ENCODE results near the gene NAAA. TPM values are rescaled to one million over a fixed set of nuclear protein-coding genes. Genes with fewer than 3 reads are reported as not detected.

Gene NAAA
- total RNA-seq, 6 experiments from 2014 or later: 27.1 to 33.8 (median 30.4) TPM

- H3K4me1 Mint-ChIP-seq (ENCODE audit: low read depth): peaks cover 5% of the 10 kb centered on the region; the same call in 1 of the 2 replicates
- DNase-seq: no peak
- H3K9me3 Mint-ChIP-seq: no peaks in the 10 kb centered on the region
- TF ChIP-seq CTCF (IDR thresholded peaks at IDR 0.05): no peak
- H3K4me3 Mint-ChIP-seq: no peak overlapping the region
- no peaks in the 10 kb centered on the region for H3K36me3 Mint-ChIP-seq (ENCODE audit: low read depth)
- H3K27me3 Mint-ChIP-seq (ENCODE audit: insufficient read depth): peaks cover 12% of the 10 kb centered on the region
- no peak overlapping the region for H3K27ac Mint-ChIP-seq
These were observed 62.5 kb downstream of the NAAA start for GRCh38 chr4:75878246-75878756.

- Mint-ChIP-seq H3K4me1 (ENCODE audit: low read depth) (peaks cover 9% of the 10 kb centered on the region; the same call in 1 of the 2 replicates), H3K9me3 (no peaks in the 10 kb centered on the region), H3K36me3 (ENCODE audit: low read depth) (no peaks in the 10 kb centered on the region), H3K27ac (no peak overlapping the region), H3K4me3 (no peak overlapping the region), H3K27me3 (ENCODE audit: insufficient read depth) (peaks cover 18% of the 10 kb centered on the region)
- DNase-seq: no peak
- TF ChIP-seq CTCF (IDR thresholded peaks at IDR 0.05): no peak
These were observed 64.6 kb downstream of the NAAA start for GRCh38 chr4:75876218-75876617.

DNA sequence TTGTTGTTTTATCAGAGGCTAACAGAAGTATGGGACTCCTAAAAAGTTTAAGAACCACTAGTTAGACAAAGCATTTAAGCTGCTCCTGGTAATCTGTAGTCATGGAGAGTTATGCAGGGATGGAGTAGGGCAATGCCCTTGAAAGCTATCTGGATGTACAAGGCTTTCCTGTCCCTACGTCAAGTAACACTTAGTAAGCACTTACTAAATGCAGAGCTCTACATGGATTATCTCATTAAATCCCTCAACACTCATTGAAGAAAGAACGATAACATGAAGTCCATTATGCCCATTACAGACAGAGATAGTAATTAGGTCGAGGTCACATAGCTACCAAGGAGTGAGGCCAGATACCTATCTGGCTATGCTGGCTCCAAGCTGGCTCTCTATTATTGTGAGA lies 71.7 kb downstream of the NAAA start:
- H3K4me3 Mint-ChIP-seq: no peak overlapping the region
- H3K27me3 Mint-ChIP-seq (ENCODE audit: insufficient read depth): peaks cover 16% of the 10 kb centered on the region
- no peaks in the 10 kb centered on the region for H3K36me3 Mint-ChIP-seq (ENCODE audit: low read depth)
- H3K9me3 Mint-ChIP-seq: no peaks in the 10 kb centered on the region
- peaks cover 9% of the 10 kb centered on the region; the same call in 1 of the 2 replicates for H3K4me1 Mint-ChIP-seq (ENCODE audit: low read depth)
- TF ChIP-seq CTCF (IDR thresholded peaks at IDR 0.05): no peak
- no peak overlapping the region for H3K27ac Mint-ChIP-seq
- DNase-seq: no peak

- Mint-ChIP-seq H3K4me1 (ENCODE audit: low read depth) (peaks cover 3% of the 10 kb centered on the region; the same call in 1 of the 2 replicates), H3K4me3 (no peak overlapping the region)
These were observed 73.7 kb downstream of the NAAA start for GRCh38 chr4:75867130-75867529.

More at GRCh38 chr4:75867130-75867529, 73.7 kb downstream of the NAAA start:
- no peak for TF ChIP-seq CTCF (IDR thresholded peaks at IDR 0.05)
- peaks cover 15% of the 10 kb centered on the region for H3K27me3 Mint-ChIP-seq (ENCODE audit: insufficient read depth)
- no peaks in the 10 kb centered on the region for H3K36me3 Mint-ChIP-seq (ENCODE audit: low read depth)
- no peak for DNase-seq
- no peak overlapping the region for H3K27ac Mint-ChIP-seq
- H3K9me3 Mint-ChIP-seq: no peaks in the 10 kb centered on the region

Other genes with a start within 250 kb of the NAAA start
- 100 to 1,000 TPM in 1 of 6 experiments, 10 to 100 TPM in 5; 86.4 to 108 (median 95.1) TPM for gene USO1, start 216.4 kb downstream of the NAAA start, total RNA-seq (2021; fragmentation: NEBNext Ultra II Directional; extraction: Animal tissue kit (Norgen Biotek cat#: 25700))
- gene PPEF2, start 38.6 kb downstream of the NAAA start, total RNA-seq (2021; fragmentation: NEBNext Ultra II Directional; extraction: Animal tissue kit (Norgen Biotek cat#: 25700)): not detected
- 10 to 100 TPM; 38.0 to 47.2 (median 41.6) TPM for gene SDAD1, start 49.9 kb upstream of the NAAA start, total RNA-seq (2021; fragmentation: NEBNext Ultra II Directional; extraction: Animal tissue kit (Norgen Biotek cat#: 25700))
- gene CXCL9, start 66.5 kb upstream of the NAAA start, total RNA-seq (2021; fragmentation: NEBNext Ultra II Directional; extraction: Animal tissue kit (Norgen Biotek cat#: 25700)): not detected
- gene CXCL10, start 82.5 kb upstream of the NAAA start, total RNA-seq (2021; fragmentation: NEBNext Ultra II Directional; extraction: Animal tissue kit (Norgen Biotek cat#: 25700)): not detected
- not detected for gene CXCL11, start 95.1 kb upstream of the NAAA start, total RNA-seq (2021; fragmentation: NEBNext Ultra II Directional; extraction: Animal tissue kit (Norgen Biotek cat#: 25700))
- not detected for gene ART3, start 133.7 kb upstream of the NAAA start, total RNA-seq (2021; fragmentation: NEBNext Ultra II Directional; extraction: Animal tissue kit (Norgen Biotek cat#: 25700))
- 10 to 100 TPM; 25.7 to 37.8 (median 33.3) TPM for gene NUP54, start 207.4 kb upstream of the NAAA start, total RNA-seq (2021; fragmentation: NEBNext Ultra II Directional; extraction: Animal tissue kit (Norgen Biotek cat#: 25700))